Body of pancreas (tissue), 4 donors: Measurements from ENCODE around the gene GABRA5. TPM values are rescaled to one million over a fixed set of nuclear protein-coding genes. Genes with fewer than 3 reads are reported as not detected.

Experiments
- ATAC-seq: fragments of 150-250 bp; one replicate; pipeline ENCODE4 v1.9.1; 2016
- DNase-seq, 4 donors: peaks; one replicate each; pipeline ENCODE4 v3.0.0-alpha.2; 2019
- H3K27ac ChIP-seq, 4 donors: fragments of 200-600 bp; sonication (generic); 1 replicate in 3 of 4; 2 replicates in 1 of 4; pipeline versions ENCODE4 v1.5.1 to v1.6.1; 2016 to 2019; ENCODE audit warnings: mild to moderate bottlenecking in 1 of 4, mixed read lengths in 1 of 4, moderate library complexity in 1 of 4
- H3K27me3 ChIP-seq, 2 donors: fragments of 200-600 bp; sonication (generic); one replicate each; pipeline ENCODE4 v1.6.0; 2016; ENCODE audit warnings: mild to moderate bottlenecking in 1 of 2
- H3K36me3 ChIP-seq, 2 donors: fragments of 200-600 bp; sonication (generic); replicated peaks in 1 of 2; 2 replicates each; pipeline ENCODE4 v1.5.1; 2016; ENCODE audit warnings: low read depth in 2 of 2; ENCODE audit not compliant: insufficient read depth in 1 of 2
- H3K4me1 ChIP-seq: fragments of 200-600 bp; sonication (generic); one replicate; pipeline ENCODE4 v1.6.0; 2016
- H3K4me3 ChIP-seq, 2 donors: fragments of 200-600 bp; sonication (generic); 1 replicate in 1 of 2; 2 replicates in 1 of 2; pipeline ENCODE4 v1.5.1; 2016 to 2019
- H3K9me3 ChIP-seq, 3 donors: fragments of 200-600 bp; sonication (generic); 1 replicate in 2 of 3; 2 replicates in 1 of 3; pipeline ENCODE4 v1.5.1; 2016
- POLR2A ChIP-seq, 3 donors: fragments of 450-650 bp; IDR thresholded peaks; one replicate each; pipeline ENCODE4 v1.6.1; 2016; ENCODE audit warnings: antibody characterized with exemption in 3 of 3, mild to moderate bottlenecking in 2 of 3
- WGBS, 2 donors: methylation state at CpG; one replicate each; pipeline ENCODE4 v1.1.5; 2017; 5-methylcytosine and 5-hydroxymethylcytosine counted together
- intact Hi-C: fragments of 100-400 bp; cut with DNase I; formaldehyde crosslinking; loops from one replicate; pipeline ENCODE4 v1.15.1; 2023
- total RNA-seq, 2 donors: library from RNA; depleted of rRNA; stranded (reverse); fragments of >200 nt; gene quantifications; one replicate each; pipeline ENCODE4 v1.1.0, GENCODE V29; 2016
- TF ChIP-seq, protein P1 (sequence below), 7 experiments: fragments of 450-650 bp in 4 of 7; fragments of 200-600 bp in 3 of 7; sonication (generic) in 3 of 7; IDR thresholded peaks; one replicate each; pipeline ENCODE4 v1.5.1; 2016 to 2019; ENCODE audit warnings: antibody characterized with exemption in 7 of 7

GABRA5 gene
- total RNA-seq, 2 donors from 2014 or later = 0.66 TPM; not detected in 1

DNA sequence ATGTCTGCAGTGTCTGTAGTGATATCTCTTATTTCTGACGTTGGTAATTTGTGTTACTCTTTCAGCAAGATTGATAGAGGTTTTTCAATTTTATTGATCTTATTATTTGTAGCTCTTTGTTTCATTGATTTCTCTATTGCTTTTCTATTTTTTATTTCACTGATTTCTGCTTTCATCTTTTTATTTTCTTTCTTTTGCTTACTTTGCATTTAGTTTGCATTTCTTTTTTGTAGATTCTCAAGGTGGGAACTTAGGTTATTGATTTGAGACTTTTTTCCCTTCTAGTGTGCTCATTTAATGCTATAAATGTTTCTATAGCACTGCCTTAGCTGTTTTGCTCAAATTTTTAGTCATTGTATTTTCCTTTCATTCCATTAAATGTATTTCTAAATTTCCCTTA is 54.6 kb downstream of the GABRA5 start:
- Histone ChIP-seq H3K27ac (no peak overlapping the region), H3K4me3 (no peak overlapping the region), H3K4me1 (no peaks in the 10 kb centered on the region), H3K36me3 (no peaks in the 10 kb centered on the region), H3K27me3 (no peaks in the 10 kb centered on the region), H3K9me3 (peaks cover 0 to 9% (median 0%) of the 10 kb centered on the region in 3 donors)
- WGBS, 2 donors = 32 to 39% methylated on average over 1 of the region's 1 CpG
- no peak for ATAC-seq
- no peak for TF ChIP-seq POLR2A (IDR thresholded peaks at IDR 0.05)
- TF ChIP-seq, protein P1, sequence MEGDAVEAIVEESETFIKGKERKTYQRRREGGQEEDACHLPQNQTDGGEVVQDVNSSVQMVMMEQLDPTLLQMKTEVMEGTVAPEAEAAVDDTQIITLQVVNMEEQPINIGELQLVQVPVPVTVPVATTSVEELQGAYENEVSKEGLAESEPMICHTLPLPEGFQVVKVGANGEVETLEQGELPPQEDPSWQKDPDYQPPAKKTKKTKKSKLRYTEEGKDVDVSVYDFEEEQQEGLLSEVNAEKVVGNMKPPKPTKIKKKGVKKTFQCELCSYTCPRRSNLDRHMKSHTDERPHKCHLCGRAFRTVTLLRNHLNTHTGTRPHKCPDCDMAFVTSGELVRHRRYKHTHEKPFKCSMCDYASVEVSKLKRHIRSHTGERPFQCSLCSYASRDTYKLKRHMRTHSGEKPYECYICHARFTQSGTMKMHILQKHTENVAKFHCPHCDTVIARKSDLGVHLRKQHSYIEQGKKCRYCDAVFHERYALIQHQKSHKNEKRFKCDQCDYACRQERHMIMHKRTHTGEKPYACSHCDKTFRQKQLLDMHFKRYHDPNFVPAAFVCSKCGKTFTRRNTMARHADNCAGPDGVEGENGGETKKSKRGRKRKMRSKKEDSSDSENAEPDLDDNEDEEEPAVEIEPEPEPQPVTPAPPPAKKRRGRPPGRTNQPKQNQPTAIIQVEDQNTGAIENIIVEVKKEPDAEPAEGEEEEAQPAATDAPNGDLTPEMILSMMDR (IDR thresholded peaks at IDR 0.05) = no peak
- DNase-seq = no peak
- intact Hi-C loops = no loop called here

DNA sequence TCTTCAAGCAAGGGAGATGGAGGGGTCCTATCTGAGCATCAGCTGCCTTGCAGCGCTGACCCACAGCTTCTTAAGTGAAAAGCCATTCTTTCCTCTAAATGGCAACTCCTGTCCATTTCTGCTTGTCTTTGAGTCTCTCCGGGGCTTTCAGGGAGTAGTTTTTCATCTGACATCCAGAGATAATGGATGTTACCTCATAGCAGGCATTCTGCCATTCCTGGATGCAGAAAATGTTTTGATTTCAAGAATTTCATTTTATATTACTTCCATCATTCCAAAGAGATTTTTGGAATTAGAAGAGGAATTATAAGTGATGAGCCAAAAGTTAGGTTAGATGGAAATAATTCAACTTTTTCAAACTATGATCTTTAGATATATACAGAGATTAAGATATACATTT is 59.2 kb downstream of the GABRA5 start:
- no peaks in the 10 kb centered on the region for H3K36me3 ChIP-seq
- 57 to 72% methylated on average over 2 of the region's 2 CpGs for WGBS, 2 donors

DNA sequence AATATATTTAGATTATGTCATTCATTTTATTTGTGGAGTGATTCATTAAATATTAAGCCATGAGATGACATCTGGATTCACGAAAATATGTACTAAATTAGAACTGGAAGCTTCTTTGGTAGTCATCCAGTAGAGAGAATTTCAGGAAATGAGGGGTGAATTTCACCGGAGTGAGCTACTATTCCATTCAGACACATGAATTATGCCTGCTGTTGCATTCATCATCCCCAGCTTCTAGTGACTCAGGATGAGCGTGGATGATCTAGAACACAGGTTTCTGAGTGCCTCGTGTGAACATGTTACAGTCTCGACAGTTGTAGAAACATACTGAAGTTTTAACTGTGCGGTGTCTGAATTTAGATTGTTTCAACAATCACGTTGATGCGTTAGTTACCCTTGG is 61.2 kb downstream of the GABRA5 start:
- H3K9me3 ChIP-seq = no peaks in the 10 kb centered on the region
- H3K4me1 ChIP-seq = no peaks in the 10 kb centered on the region
- WGBS, 2 donors = 59 to 63% methylated on average over 8 of the region's 8 CpGs
- TF ChIP-seq, protein P1 (IDR thresholded peaks at IDR 0.05) = no peak
- no peak for TF ChIP-seq POLR2A (IDR thresholded peaks at IDR 0.05)
- no peak overlapping the region for H3K27ac ChIP-seq
- H3K4me3 ChIP-seq = no peak overlapping the region
- no peaks in the 10 kb centered on the region for H3K27me3 ChIP-seq
- no peak for ATAC-seq
- DNase-seq = no peak
- H3K36me3 ChIP-seq = no peaks in the 10 kb centered on the region
- intact Hi-C loops = no loop called here

More for the DNA sequence above, 59.2 kb downstream of the GABRA5 start:
- no peak for ATAC-seq
- Histone ChIP-seq H3K9me3 (no peaks in the 10 kb centered on the region), H3K27me3 (no peaks in the 10 kb centered on the region), H3K4me1 (no peaks in the 10 kb centered on the region), H3K27ac (no peak overlapping the region), H3K4me3 (no peak overlapping the region)
- intact Hi-C loops = no loop called here
- no peak for DNase-seq
- TF ChIP-seq POLR2A (IDR thresholded peaks at IDR 0.05) = no peak
- TF ChIP-seq, protein P1 (IDR thresholded peaks at IDR 0.05) = no peak

DNA sequence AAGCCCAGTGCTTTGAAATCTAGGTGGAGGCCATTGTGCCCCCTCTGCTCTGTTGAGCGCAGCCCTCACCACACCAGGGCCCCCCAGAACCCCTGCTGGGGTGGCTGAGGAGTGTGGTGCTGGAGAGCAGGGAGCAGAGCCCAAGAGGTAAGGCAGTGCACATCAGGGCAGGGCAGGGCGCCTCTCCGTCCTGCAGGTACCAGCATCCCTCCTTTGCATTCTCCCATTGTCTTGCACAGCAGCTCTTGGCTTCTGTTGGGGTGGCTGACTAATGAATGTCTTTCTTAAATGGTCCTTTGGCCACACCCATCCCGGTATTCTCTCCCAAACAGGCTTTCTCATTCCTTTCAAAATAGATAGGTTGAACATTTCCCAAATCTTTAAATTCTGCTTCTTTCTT is 62.7 kb downstream of the GABRA5 start:
- DNase-seq (no peak), ATAC-seq (no peak)
- no peak overlapping the region for H3K4me3 ChIP-seq
- no peaks in the 10 kb centered on the region for H3K9me3 ChIP-seq
- H3K27me3 ChIP-seq = no peaks in the 10 kb centered on the region
- H3K27ac ChIP-seq = no peak overlapping the region
- intact Hi-C loops = no loop called here
- no peaks in the 10 kb centered on the region for H3K36me3 ChIP-seq
- 63 to 83% methylated on average over 4 of the region's 4 CpGs for WGBS, 2 donors
- TF ChIP-seq POLR2A (IDR thresholded peaks at IDR 0.05) = no peak
- TF ChIP-seq, protein P1 (IDR thresholded peaks at IDR 0.05) = no peak
- H3K4me1 ChIP-seq = no peaks in the 10 kb centered on the region

DNA sequence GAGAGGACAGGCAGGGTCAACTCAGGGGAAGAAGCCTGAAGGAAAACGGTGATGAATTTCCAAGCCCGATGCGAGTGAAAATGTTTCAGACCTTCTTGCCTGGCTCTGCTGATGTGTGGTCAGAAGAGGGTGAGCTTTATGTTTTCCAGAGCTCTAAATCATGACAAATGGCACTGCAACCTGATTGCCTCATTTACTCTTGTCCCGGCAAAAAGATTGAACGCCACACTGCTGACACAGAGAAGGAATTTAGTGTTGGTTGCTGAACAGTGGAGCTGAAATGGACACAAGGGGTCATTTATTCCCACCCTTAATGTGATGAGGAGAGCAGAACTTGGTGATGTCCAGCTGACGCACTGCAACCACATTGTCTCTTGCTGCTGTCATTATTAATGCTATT is 68.0 kb downstream of the GABRA5 start:
- TF ChIP-seq, protein P1 (IDR thresholded peaks at IDR 0.05) = no peak
- TF ChIP-seq POLR2A (IDR thresholded peaks at IDR 0.05) = no peak

More for the DNA sequence above, 68.0 kb downstream of the GABRA5 start:
- intact Hi-C loops = no loop called here
- H3K36me3 ChIP-seq = no peaks in the 10 kb centered on the region
- H3K4me3 ChIP-seq = no peak overlapping the region
- H3K4me1 ChIP-seq = no peaks in the 10 kb centered on the region
- no peak for ATAC-seq
- no peak overlapping the region for H3K27ac ChIP-seq
- no peaks in the 10 kb centered on the region for H3K27me3 ChIP-seq
- 69 to 76% methylated on average over 6 of the region's 6 CpGs for WGBS, 2 donors
- no peaks in the 10 kb centered on the region for H3K9me3 ChIP-seq
- no peak for DNase-seq
